ENCODE data around the gene FIZ1. TPM values are rescaled to one million over a fixed set of nuclear protein-coding genes. Genes with fewer than 3 reads are reported as not detected.
"Not testable (repeated sequence)": the region's sequence is repeated elsewhere in the genome, so short reads cannot be mapped to it uniquely, and the experiment has no call there.

FIZ1 gene
- total RNA-seq, 1 donor from 2014 or later = 3.9 TPM

DNA sequence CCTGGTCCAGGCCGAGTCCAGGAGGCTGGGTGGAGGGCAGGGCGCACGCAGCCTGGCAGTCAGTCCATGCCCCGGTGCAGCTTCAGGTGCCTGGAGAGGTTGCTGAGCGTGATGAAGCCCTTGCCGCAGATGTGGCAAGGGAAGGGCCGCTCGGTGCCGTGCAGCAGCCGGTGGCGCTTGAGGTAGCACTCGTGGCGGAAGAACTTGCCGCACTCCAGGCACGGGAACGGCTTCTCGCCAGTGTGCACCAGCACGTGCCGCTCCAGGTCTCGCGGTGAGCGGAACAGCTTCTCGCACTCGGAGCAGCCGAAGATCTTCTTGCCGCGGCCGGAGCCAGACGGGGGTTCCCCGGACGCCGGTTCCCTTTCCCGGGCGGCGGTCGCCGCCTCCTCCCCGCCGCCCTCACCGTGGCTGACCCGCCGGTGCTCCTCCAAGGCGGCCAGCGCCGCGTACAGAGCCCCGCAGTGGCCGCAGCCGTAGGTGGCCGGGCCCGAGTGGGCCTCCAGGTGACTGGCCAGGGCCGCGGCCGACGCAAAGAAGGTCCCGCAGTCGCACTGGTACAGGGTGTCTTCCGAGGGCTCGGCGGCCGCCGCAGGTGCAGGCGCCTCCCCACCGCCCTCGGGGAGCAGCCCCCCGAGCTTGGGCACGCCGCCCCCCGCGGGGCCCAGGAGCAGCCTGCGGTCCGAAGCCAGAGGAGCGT, 6.8 kb downstream of the FIZ1 start:
- DNase-seq = no peak

DNA sequence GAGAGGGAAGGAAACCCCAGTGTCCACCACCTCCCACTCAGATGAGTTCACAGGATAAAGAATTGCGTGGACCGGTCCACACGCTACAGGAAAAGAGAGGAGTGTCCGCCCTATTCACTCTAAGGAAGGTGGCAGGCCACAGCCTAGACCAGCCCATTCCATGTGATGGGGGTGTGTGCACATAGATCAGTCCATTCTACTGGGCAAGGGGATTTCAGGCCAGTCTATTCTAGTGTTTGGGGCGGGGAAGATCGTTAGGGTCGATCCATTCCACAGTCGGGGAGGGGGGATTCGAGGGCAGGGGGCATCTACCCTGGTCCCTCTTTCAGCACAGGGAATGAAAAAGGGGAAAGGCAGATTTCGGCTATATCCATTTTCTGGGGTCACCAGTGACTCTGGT, 7.8 kb downstream of the FIZ1 start:
- DNase-seq = no peak

- no peak for DNase-seq
Observed at GRCh38 chr19:55590617-55591016, 8.7 kb downstream of the FIZ1 start.

- DNase-seq = no peak
Observed at GRCh38 chr19:55590109-55590508, 9.2 kb downstream of the FIZ1 start.

DNA sequence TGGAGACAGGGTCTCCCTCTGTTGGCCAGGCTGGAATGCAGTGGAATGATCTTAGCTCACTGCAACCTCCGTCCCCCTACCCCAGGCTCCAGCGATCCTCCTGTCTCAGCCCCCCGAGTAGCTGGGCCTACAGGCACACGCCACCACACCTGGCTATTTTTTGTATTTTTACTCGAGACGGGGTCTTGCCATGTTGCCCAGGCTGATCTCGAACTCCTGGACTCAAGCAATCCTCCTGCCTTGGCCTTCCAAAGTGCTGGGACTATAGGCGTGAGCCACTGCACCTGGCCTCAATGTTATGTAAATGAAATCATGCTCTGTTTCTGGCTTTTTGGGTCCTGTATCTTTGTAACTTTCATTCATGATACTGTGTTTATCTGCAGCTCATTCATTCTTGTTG, 10.6 kb downstream of the FIZ1 start:
- no peak for DNase-seq

DNA sequence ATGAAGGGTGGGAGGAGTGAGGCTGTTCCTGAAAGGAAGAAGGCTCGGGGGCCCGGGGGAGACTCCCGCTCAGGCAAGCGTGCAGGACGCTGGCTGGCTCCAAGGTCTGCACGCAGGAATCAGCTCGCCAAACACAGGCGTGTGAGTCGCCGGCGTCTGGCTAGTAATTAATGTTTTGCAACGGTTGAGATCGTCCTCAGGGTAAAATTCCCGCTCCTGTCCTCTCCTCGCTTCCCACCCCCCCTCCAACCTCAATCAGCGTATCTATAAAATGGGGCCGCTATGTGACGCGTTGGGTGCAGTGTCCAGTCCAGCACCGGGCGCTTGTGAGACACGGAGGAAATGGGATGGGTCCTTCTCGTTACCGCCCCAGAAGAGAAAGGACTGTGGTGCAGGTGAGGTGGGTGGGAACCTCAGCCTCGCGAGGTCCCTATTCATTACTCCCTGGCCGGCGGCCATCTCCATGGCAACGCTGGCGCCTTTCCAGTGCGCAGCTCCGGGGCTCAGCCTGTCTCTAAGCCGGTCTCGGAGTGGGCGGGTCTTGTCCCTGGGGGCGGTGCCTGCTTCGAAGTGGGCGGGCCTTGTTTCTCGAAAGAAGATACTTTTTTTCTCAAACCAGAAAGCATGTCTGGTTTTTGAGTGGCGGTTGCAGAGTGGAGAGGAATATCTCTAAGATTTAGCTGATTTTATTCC, 12.2 kb downstream of the FIZ1 start:
- DNase-seq = peak; percentile 95

DNA sequence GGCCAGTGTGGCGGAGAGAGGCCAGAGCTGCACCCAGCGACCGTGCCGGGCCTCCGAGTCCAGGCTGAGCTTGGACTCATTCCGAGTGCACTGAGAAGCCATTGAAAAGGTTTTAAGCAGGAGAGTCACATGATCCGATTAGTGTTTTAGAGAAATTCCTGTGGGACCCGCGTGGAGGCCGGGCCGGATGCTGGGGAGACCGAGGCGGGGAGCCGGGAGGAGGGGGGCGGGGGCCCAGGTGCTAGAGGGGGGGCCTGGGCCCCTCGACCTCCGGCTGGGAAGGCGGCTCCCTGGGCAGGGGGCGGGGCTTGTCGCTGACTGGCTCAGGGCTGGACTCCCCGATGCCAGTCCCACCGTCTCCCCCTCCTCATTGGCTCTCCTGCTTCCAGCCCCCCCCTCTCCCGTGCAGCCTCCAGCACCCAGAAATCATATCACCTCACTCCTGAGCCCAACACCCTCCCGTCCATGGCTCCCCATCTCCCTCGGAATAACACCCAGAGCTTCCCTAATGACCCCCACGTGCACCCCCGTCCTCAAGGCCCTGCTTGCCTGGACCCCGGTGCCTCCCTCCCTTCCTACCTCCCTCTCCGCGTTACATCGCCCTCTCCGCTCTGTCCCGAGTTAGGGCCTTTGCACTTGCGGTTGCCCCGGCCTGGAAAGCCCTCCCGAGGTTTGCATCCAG, 13.5 kb downstream of the FIZ1 start:
- DNase-seq = peak; percentile 69

GRCh38 chr19:55584871-55585270, 14.4 kb downstream of the FIZ1 start:
- DNase-seq = no peak

DNA sequence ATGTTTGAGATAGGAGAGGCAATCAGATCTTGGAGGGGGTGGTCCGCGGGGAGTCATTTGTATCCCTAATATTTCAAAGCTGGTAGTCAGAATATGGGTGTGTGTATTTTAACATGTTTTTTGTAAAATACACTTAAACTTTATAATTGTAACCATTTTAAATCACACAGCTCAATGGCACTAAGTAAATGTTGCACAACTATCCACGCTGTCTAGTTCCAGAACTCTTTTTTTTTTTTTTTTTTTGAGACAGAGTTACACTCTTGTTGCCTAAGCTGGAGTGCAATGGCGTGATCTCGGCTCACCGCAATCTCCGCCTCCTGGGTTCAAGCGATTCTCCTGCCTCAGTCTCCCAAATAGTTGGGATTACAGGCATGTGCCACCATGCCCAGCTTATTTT, 15.4 kb downstream of the FIZ1 start:
- not testable (repeated sequence) for DNase-seq

- not testable (repeated sequence) for DNase-seq
Observed at GRCh38 chr19:55582284-55582683, 17.0 kb downstream of the FIZ1 start.

GRCh38 chr19:55581823-55582223, 17.5 kb downstream of the FIZ1 start:
- no peak for DNase-seq

DNA sequence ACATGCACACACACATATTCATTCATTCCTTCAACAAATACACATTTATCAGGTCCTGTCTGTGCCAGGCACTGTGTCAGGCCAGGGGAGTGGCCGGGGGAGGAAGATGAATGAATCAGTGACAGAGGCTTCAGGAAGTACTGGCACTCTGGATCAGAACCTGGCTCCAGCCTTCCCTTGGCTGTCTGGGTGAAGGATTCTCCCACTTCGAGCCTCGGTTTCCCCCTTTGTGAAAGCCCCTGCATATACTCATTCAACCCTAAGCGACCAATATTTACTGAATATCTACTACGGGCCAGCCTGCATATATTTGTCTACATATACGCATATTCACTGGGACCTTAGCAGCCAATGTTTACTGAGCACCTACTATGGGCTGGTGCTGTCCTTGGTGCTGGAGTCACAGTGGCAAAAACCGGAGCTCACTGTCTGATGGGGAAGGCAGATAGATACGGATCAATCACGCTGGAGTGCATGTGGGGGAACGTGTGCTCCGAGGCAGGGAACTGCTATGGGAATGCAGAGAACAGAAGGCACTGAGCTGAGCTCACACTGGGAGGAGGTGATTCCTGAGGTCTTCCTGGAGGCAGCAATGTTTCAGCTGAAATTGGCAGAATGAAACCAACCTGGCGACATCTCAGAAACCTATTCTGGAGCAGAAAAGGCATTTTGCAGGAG, 18.0 kb downstream of the FIZ1 start:
- DNase-seq = no peak

DNA sequence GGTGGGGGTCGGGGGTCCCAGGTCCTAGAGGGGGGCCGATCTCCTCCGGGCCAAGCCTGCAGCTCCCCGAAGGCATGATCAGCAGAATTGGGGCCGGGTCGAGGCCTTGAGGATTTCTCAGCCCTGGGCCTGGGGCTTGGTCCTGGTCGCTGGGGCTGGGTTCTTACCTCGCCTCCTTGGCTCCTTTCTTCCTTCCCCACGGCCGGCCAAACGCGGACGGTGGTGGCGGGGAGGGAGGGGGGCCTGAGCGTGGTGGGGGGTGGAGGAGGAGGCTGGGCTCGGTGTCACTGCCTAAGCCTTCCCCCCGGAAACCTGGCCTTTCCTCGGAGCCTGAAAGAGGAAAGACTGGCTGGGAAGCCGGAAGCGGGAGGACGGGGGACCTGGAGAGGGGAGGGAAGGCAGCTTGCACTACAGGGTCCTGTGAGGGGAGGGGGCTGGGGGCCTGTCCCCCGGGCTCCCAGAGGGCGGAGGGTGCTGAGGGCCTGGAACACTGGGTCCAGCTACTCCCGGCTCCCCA, 18.6 kb downstream of the FIZ1 start, which contains the start of gene ZNF579:
Gene ZNF579 (minus strand): TSS at position 221 of the 517 bp plus-strand sequence. CDS start 1,209 bp downstream, outside the sequence.
- peak; percentile 92 for DNase-seq

- DNase-seq = no peak
Observed at GRCh38 chr19:55579766-55580621, 19.3 kb downstream of the FIZ1 start.

GRCh38 chr19:55578761-55579747, 20.3 kb downstream of the FIZ1 start:
- DNase-seq = no peak

- DNase-seq = no peak
Observed at GRCh38 chr19:55578031-55578760, 21.1 kb downstream of the FIZ1 start.

DNA sequence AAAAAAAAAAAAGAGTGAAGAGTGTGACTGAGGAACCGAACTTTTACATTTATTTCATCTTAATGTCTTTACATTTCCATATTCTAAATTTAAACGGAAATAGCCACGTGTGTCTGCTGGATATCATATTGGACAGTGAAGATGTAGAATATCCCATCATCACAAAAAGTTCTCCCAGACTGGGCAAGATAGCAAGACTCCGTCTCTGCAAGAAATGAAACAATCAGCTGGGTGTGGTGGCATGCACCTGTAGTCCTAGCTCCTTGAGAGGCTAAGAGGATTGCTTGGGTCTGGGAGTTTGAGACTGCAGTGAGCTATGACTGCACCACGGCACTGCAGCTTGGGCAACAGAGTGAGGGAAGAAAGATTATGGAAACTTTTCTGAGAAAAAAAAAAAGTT, 22.6 kb downstream of the FIZ1 start:
- no peak for DNase-seq

- DNase-seq = not testable (repeated sequence)
Observed at GRCh38 chr19:55573929-55574328, 25.4 kb downstream of the FIZ1 start.

GRCh38 chr19:55569477-55569876, 29.8 kb downstream of the FIZ1 start:
- DNase-seq = not testable (repeated sequence)

Data from dermis blood vessel endothelial cell (primary cell).